Common myeloid progenitor, CD34-positive (primary cell): ENCODE data around the gene FBXW11.

Source experiments
- CTCF ChIA-PET: fragments of 350-600 bp; sonication (Branson Sonifier 250); formaldehyde crosslinking; loops from one replicate; lab custom pipeline; 2021; ENCODE audit warnings: antibody characterized with exemption; lab: Charles Lee
- POLR2A ChIA-PET: fragments of 350-600 bp; sonication (Branson Sonifier 250); formaldehyde crosslinking; loops from one replicate; lab custom pipeline; 2021; ENCODE audit warnings: antibody characterized with exemption; lab: Charles Lee
- DNase-seq, 3 donors: peaks; one replicate each; pipeline versions ENCODE4 v3.0.0 to v3.0.0-alpha.2; 2013
- H3K27ac ChIP-seq, 2 experiments: 1 replicate in 1 of 2; 2 replicates in 1 of 2; pipeline ENCODE4 v1.7.0; 2013; ENCODE audit warnings: inconsistent platforms in 2 of 2, low read length in 2 of 2, mild to moderate bottlenecking in 2 of 2, low read depth in 1 of 2, moderate library complexity in 1 of 2; ENCODE audit not compliant: severe bottlenecking in 2 of 2, insufficient read depth in 1 of 2, poor library complexity in 1 of 2
- H3K27me3 ChIP-seq, 5 experiments: replicated peaks in 2 of 5; 1 replicate in 3 of 5; 2 replicates in 2 of 5; pipeline versions ENCODE4 v1.6.1 to v1.7.0; 2013; ENCODE audit warnings: low read length in 4 of 5, mild to moderate bottlenecking in 2 of 5, moderate library complexity in 2 of 5, inconsistent platforms in 1 of 5; ENCODE audit not compliant: insufficient read depth in 5 of 5, control insufficient read depth in 4 of 5
- H3K36me3 ChIP-seq, 4 experiments: 1 replicate in 2 of 4; 2 replicates in 2 of 4; pipeline versions ENCODE4 v1.6.1 to v1.7.0; 2013; ENCODE audit warnings: low read length in 3 of 4, control low read depth in 1 of 4, mild to moderate bottlenecking in 1 of 4; ENCODE audit not compliant: control insufficient read depth in 4 of 4, insufficient read depth in 4 of 4
- H3K4me1 ChIP-seq, 4 experiments: 1 replicate in 3 of 4; 2 replicates in 1 of 4; pipeline versions ENCODE4 v1.6.1 to v1.7.1; 2013; ENCODE audit warnings: low read length in 3 of 4, mild to moderate bottlenecking in 3 of 4, control low read depth in 1 of 4, inconsistent platforms in 1 of 4, moderate library complexity in 1 of 4; ENCODE audit not compliant: control insufficient read depth in 4 of 4, insufficient read depth in 4 of 4; ENCODE audit errors: control extremely low read depth in 1 of 4
- H3K4me3 ChIP-seq, 7 experiments: 1 replicate in 4 of 7; 2 replicates in 3 of 7; pipeline versions ENCODE4 v1.5.1 to v1.7.0; 2013; ENCODE audit warnings: mild to moderate bottlenecking in 7 of 7, low read length in 6 of 7, moderate library complexity in 6 of 7, inconsistent platforms in 2 of 7, low read depth in 2 of 7, control low read depth in 1 of 7; ENCODE audit not compliant: insufficient read depth in 4 of 7, control insufficient read depth in 1 of 7; ENCODE audit errors: extremely low read depth in 1 of 7
- H3K9me3 ChIP-seq, 5 experiments: 1 replicate in 4 of 5; 2 replicates in 1 of 5; pipeline versions ENCODE4 v1.6.1 to v1.7.1; 2013; ENCODE audit warnings: low read length in 4 of 5, mild to moderate bottlenecking in 2 of 5, inconsistent platforms in 1 of 5, low read depth in 1 of 5, moderate library complexity in 1 of 5; ENCODE audit not compliant: control insufficient read depth in 4 of 5, insufficient read depth in 2 of 5; ENCODE audit errors: control extremely low read depth in 1 of 5
- WGBS: methylation state at CpG from one replicate; pipeline ENCODE4 v1.1.5; 2013; ENCODE audit not compliant: insufficient coverage; 5-methylcytosine and 5-hydroxymethylcytosine counted together

The FBXW11 gene

GRCh38 chr5:171898879-171899278 is 107.6 kb downstream of the FBXW11 start:
- H3K4me1 ChIP-seq = peaks cover 0 to 3% (median 0%) of the 10 kb centered on the region in 4 experiments
- H3K27me3 ChIP-seq = no peaks in the 10 kb centered on the region
- WGBS = no CpG with 5 or more reads among the region's 1 CpG
- ChIA-PET POLR2A (no interaction called here), CTCF (interaction anchor here (0.9 to 1.5 kb wide), 7 partner anchors 8 to 480 kb away, joined by 3 to 4 read pairs (median 3); partner anchors contain the start of gene FGF18)
- no peaks in the 10 kb centered on the region for H3K9me3 ChIP-seq
- H3K27ac ChIP-seq = no peak overlapping the region
- peaks cover 3 to 27% (median 7%) of the 10 kb centered on the region in 4 experiments for H3K36me3 ChIP-seq
- no peak for DNase-seq
- H3K4me3 ChIP-seq = no peak overlapping the region

DNA sequence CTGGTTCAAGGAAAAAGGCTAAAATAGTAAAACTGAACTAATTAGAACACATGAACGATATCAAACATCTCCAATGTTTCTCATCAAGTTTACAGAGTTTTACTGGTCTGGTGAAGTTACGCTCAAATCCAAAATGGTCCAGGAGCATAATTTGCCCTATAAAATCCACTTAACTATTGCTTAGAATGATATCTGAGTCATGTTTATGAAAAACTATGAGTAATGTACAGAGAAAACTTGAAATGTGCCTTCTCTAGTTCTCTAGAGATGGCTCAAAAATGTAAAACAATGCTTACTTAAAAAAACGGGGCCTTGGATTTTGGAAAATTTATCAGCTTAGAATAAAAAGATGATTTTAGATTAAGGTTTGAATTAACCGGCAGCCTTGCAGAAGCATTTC is 108.1 kb downstream of the FBXW11 start:
- peaks cover 3 to 27% (median 7%) of the 10 kb centered on the region in 4 experiments for H3K36me3 ChIP-seq
- no peaks in the 10 kb centered on the region for H3K27me3 ChIP-seq
- no peak for DNase-seq
- WGBS = 83% methylated on average over 1 of the region's 4 CpGs
- no peaks in the 10 kb centered on the region for H3K9me3 ChIP-seq
- H3K4me3 ChIP-seq = no peak overlapping the region
- ChIA-PET POLR2A (no interaction called here), CTCF (interaction anchor here (0.9 to 1.0 kb wide), 2 partner anchors 10 to 40 kb away, joined by 3 read pairs; no protein-coding TSS in a partner anchor)
- peaks cover 0 to 3% (median 0%) of the 10 kb centered on the region in 4 experiments for H3K4me1 ChIP-seq
- H3K27ac ChIP-seq = no peak overlapping the region

DNA sequence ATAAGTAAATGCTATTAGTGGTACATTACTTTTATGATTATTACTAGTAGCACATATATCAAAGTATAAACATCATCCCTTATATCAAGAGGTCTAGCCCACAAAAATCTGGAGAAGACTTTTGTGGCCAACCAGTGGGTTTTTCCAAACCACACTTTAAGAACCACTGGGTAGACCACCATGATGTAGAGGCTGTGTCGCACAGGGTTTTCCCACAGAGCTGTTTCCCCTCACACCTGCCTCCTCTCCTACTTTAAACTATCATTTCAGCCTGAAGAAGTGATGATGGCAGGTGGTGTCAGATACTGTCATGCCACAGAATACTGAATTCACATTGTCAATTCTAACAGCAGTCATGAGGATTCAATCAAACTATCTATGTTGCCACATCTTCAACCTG is 109.2 kb downstream of the FBXW11 start:
- ChIA-PET POLR2A (no interaction called here), CTCF (interaction anchor here (1.1 to 1.5 kb wide), 2 partner anchors 15 to 22 kb away, joined by 3 read pairs; no protein-coding TSS in a partner anchor)
- Histone ChIP-seq H3K36me3 (peaks cover 3 to 27% (median 7%) of the 10 kb centered on the region in 4 experiments), H3K4me3 (no peak overlapping the region), H3K27ac (no peak overlapping the region), H3K4me1 (peaks cover 0 to 3% (median 0%) of the 10 kb centered on the region in 4 experiments), H3K27me3 (no peaks in the 10 kb centered on the region), H3K9me3 (no peaks in the 10 kb centered on the region)
- DNase-seq = peak in 1 of 3 donors; percentile 23
- WGBS = no CpG with 5 or more reads among the region's 1 CpG

DNA sequence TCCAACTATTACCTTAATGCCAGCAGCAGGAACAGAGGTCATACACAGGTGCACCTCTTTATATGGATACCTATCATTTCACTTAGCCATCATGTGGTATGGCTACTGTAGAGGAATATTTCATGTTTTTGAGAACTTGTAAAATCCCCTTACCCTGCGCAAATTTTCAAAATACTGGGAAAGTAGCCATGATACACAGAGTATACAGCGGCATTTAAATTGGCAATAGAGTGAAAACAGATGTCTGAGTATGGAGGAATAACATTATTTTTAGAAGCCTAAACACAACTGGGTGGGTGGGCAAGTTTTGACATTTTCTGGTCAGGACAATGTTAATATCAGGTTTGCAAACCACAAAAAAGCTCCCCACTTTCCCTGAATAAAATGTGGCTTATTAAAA is 111.4 kb downstream of the FBXW11 start:
- WGBS = 100% methylated on average over 2 of the region's 2 CpGs
- DNase-seq = no peak
- H3K36me3 ChIP-seq = peaks cover 8 to 34% (median 14%) of the 10 kb centered on the region in 4 experiments
- ChIA-PET CTCF (interaction anchor here (1.2 kb wide), 1 partner anchor 164 kb away, joined by 3 read pairs; no protein-coding TSS in a partner anchor), POLR2A (no interaction called here)
- no peak overlapping the region for H3K4me3 ChIP-seq
- H3K4me1 ChIP-seq = peaks cover 0 to 3% (median 0%) of the 10 kb centered on the region in 4 experiments
- no peaks in the 10 kb centered on the region for H3K27me3 ChIP-seq
- no peak overlapping the region for H3K27ac ChIP-seq
- H3K9me3 ChIP-seq = no peaks in the 10 kb centered on the region

DNA sequence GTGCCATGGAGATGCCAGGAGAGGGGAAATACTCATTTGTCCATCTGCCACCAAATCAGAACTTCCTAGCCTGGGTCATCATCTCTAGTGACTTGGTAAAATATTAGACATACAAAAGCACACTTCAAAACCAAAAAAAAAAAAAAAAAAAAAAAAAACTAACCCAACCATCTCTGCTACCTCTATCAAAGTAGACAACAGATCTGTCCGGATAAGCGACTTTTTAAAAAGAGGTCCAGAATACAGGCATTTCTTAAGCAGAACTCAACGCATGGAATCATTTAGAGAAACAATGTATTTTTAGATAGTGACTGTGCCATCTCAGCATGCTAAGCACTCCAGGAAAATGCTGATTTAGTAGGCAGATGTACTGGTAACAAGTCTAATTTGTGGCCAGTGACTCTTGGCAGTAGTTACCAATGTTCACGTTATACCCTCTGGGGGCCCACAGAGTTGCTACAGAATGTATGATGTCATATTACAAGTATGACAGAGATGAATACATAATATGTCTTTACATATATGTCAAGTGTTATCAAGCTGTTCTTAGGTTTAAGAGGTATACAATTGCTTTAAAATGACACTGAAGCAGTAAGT is 113.0 kb downstream of the FBXW11 start:
- H3K36me3 ChIP-seq = peaks cover 8 to 34% (median 14%) of the 10 kb centered on the region in 4 experiments
- H3K27me3 ChIP-seq = no peaks in the 10 kb centered on the region
- ChIA-PET POLR2A (no interaction called here), CTCF (interaction anchor here (1.3 to 1.6 kb wide), 3 partner anchors 11 to 123 kb away, joined by 3 to 4 read pairs (median 3); no protein-coding TSS in a partner anchor)
- WGBS = 100% methylated on average over 1 of the region's 4 CpGs
- H3K27ac ChIP-seq = no peak overlapping the region
- peaks cover 0 to 3% (median 0%) of the 10 kb centered on the region in 4 experiments for H3K4me1 ChIP-seq
- H3K9me3 ChIP-seq = no peaks in the 10 kb centered on the region
- H3K4me3 ChIP-seq = no peak overlapping the region
- DNase-seq = no peak

DNA sequence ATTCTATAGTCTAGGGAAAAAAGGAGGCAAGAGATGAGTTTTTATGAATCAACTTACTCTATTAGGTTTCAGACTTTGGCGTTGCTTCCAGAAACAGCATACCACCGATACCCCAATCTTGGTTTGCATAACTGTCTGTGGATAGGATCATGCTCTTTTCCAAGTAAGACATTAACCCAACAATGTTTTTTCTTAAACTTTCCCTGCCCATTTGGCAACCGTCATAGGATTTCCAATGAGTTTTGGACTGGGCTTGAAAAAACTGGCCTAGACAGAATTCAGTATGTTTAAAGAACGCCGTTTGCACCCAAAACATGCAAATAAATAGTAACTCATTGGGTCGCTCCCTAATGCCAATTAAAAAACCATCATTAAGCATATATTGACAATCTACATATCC is 114.8 kb downstream of the FBXW11 start:
- no peak for DNase-seq
- peaks cover 0 to 3% (median 0%) of the 10 kb centered on the region in 4 experiments for H3K4me1 ChIP-seq
- ChIA-PET POLR2A (no interaction called here), CTCF (interaction anchor here (1.2 to 1.4 kb wide), 3 partner anchors 8 to 109 kb away, joined by 3 to 4 read pairs (median 3); no protein-coding TSS in a partner anchor)
- H3K36me3 ChIP-seq = peaks cover 5 to 30% (median 16%) of the 10 kb centered on the region in 4 experiments
- H3K4me3 ChIP-seq = no peak overlapping the region
- WGBS = 96% methylated on average over 4 of the region's 6 CpGs
- no peaks in the 10 kb centered on the region for H3K9me3 ChIP-seq
- no peaks in the 10 kb centered on the region for H3K27me3 ChIP-seq
- H3K27ac ChIP-seq = no peak overlapping the region

DNA sequence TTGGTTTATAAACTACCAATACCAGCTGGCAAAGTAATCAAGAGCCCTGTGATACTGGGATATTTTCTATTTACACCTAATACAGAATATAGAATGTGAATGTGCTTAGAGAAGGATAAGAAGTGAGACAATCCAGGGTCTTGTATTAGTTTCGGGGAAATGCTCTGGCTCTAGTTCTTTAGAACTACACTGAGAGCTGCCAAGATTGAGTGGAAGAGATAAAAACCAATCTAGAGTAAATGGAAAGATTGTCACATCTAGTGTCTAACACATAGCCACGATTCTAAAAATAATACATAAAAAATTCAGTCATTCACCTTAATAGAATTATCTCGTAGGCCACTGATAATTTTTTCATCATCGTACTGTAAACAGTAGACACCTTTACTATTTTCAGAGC is 115.3 kb downstream of the FBXW11 start:
- H3K9me3 ChIP-seq = no peaks in the 10 kb centered on the region
- H3K4me3 ChIP-seq = no peak overlapping the region
- no peaks in the 10 kb centered on the region for H3K27me3 ChIP-seq
- WGBS = no CpG with 5 or more reads among the region's 4 CpGs
- no peak overlapping the region for H3K27ac ChIP-seq
- ChIA-PET POLR2A (no interaction called here), CTCF (interaction anchor here (1.2 to 1.4 kb wide), 3 partner anchors 8 to 20 kb away, joined by 3 read pairs; no protein-coding TSS in a partner anchor)
- H3K36me3 ChIP-seq = peaks cover 5 to 29% (median 15%) of the 10 kb centered on the region in 4 experiments
- peaks cover 0 to 3% (median 0%) of the 10 kb centered on the region in 4 experiments for H3K4me1 ChIP-seq
- no peak for DNase-seq
